Type B pancreatic cell (in vitro differentiated cells): ENCODE measurements around the gene DGCR6L. TPM values are rescaled to one million over a fixed set of nuclear protein-coding genes. Genes with fewer than 3 reads are reported as not detected.
"Not testable (repeated sequence)": the region's sequence is repeated elsewhere in the genome, so short reads cannot be mapped to it uniquely, and the experiment has no call there.

Source experiments
- DNase-seq: peaks from one replicate; pipeline ENCODE4 v3.0.0; 2021; ENCODE audit warnings: mixed read lengths; ENCODE audit not compliant: unreplicated experiment; ENCODE audit errors: extremely low spot score
- H3K27ac Mint-ChIP-seq: 2 replicates; pipeline ENCODE4 v1.8.0; 2021; ENCODE audit warnings: mild to moderate bottlenecking, mixed read lengths
- H3K27me3 Mint-ChIP-seq: 2 replicates; pipeline ENCODE4 v1.8.0; 2021; ENCODE audit warnings: mixed read lengths
- H3K36me3 Mint-ChIP-seq: 2 replicates; pipeline ENCODE4 v1.8.0; 2021; ENCODE audit warnings: mixed read lengths
- H3K4me1 Mint-ChIP-seq: one replicate; pipeline ENCODE4 v1.8.0; 2021; ENCODE audit warnings: mixed read lengths; ENCODE audit not compliant: unreplicated experiment
- H3K4me3 Mint-ChIP-seq: 2 replicates; pipeline ENCODE4 v1.8.0; 2021; ENCODE audit warnings: mild to moderate bottlenecking, mixed read lengths
- H3K9me3 Mint-ChIP-seq: 2 replicates; pipeline ENCODE4 v1.8.0; 2021; ENCODE audit warnings: mixed read lengths
- total RNA-seq: library from RNA; stranded (reverse); gene quantifications from 2 replicates; pipeline ENCODE4 v1.2.1, GENCODE V29; 2021; ENCODE audit warnings: low replicate concordance
- TF ChIP-seq, protein P1 (sequence below): fragments of 200-600 bp; sonication (generic); conservative IDR thresholded peaks from 2 replicates; pipeline ENCODE4 v1.5.0; 2021; ENCODE audit warnings: antibody characterized with exemption, mild to moderate bottlenecking

Gene DGCR6L
- total RNA-seq, 1 donor from 2014 or later: 46.6 TPM

DNA sequence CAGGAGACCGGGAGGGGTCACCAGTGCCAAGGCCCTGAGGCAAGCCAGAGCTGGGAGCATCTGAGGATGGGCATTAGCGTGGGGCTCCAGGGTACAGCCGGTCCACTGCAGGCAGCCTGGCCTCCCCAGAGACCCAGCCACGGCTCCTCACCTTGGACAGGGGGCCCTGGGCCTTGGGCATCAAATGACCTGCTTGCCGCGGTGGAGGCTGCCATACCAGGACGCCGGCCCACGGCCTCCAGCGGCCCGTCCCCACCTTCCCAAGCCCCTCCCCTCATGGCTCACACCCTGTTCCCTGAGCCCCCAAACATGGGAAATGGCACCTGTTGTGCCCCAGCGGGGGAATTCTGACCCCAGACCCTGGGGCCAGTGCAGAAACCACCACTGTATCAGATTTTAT, 39.0 kb downstream of the DGCR6L start:
- peaks cover 3% of the 10 kb centered on the region for H3K27me3 Mint-ChIP-seq
- TF ChIP-seq, protein P1, sequence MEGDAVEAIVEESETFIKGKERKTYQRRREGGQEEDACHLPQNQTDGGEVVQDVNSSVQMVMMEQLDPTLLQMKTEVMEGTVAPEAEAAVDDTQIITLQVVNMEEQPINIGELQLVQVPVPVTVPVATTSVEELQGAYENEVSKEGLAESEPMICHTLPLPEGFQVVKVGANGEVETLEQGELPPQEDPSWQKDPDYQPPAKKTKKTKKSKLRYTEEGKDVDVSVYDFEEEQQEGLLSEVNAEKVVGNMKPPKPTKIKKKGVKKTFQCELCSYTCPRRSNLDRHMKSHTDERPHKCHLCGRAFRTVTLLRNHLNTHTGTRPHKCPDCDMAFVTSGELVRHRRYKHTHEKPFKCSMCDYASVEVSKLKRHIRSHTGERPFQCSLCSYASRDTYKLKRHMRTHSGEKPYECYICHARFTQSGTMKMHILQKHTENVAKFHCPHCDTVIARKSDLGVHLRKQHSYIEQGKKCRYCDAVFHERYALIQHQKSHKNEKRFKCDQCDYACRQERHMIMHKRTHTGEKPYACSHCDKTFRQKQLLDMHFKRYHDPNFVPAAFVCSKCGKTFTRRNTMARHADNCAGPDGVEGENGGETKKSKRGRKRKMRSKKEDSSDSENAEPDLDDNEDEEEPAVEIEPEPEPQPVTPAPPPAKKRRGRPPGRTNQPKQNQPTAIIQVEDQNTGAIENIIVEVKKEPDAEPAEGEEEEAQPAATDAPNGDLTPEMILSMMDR: no peak

DNA sequence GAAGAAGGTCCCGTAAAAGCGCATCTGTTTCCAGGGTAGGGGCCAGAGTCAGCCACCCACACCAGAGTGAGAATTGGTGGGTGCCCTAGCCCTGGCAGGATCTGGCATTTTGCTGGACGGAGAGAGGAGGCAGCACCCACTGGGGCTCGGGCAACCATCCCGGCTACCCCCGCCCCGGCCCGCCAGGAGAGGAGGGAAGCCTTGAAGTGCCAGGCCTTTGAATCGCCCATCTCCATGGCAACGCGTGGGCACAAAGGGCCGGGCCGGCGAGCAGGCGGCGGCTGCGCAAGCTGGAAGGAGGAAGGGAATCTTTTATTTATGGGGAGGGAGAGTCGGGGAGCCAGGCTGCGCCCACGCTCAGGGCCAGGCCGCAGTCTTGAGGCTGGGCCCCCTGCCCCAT, 39.7 kb downstream of the DGCR6L start:
- H3K4me1 Mint-ChIP-seq, DNase-seq, H3K27me3 Mint-ChIP-seq, H3K27ac Mint-ChIP-seq, H3K36me3 Mint-ChIP-seq, H3K9me3 Mint-ChIP-seq, H3K4me3 Mint-ChIP-seq: not testable (repeated sequence)

More for the DNA sequence above, 39.0 kb downstream of the DGCR6L start:
- H3K27ac Mint-ChIP-seq: no peak overlapping the region
- H3K36me3 Mint-ChIP-seq: no peaks in the 10 kb centered on the region
- H3K9me3 Mint-ChIP-seq: no peaks in the 10 kb centered on the region
- DNase-seq: no peak
- no peak overlapping the region for H3K4me3 Mint-ChIP-seq
- no peaks in the 10 kb centered on the region for H3K4me1 Mint-ChIP-seq

DNA sequence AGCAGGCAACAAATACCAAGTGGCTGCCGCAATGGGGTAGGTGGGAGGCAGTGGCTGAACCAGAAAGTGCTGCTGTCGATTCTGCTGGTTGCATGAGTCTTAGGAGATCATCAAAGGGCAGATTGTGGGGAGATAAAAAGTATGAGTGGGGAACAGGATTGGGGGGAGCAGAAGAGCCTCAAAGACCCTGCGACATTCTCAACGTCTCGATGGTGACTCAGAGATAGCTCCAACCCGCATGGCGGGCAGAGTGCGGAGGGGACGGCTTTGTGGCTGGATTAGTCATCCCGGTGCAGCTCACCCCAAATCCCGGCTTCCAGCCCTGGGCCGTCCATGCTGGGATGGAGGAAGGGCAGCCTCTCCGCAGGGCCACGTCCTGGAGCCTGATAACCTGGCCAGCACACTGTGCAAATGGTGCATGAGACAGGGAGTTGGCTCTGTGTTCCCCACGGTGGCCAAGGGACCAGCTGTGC, 40.2 kb downstream of the DGCR6L start:
- TF ChIP-seq, protein P1: no peak
- DNase-seq: no peak
- no peak overlapping the region for H3K27ac Mint-ChIP-seq

DNA sequence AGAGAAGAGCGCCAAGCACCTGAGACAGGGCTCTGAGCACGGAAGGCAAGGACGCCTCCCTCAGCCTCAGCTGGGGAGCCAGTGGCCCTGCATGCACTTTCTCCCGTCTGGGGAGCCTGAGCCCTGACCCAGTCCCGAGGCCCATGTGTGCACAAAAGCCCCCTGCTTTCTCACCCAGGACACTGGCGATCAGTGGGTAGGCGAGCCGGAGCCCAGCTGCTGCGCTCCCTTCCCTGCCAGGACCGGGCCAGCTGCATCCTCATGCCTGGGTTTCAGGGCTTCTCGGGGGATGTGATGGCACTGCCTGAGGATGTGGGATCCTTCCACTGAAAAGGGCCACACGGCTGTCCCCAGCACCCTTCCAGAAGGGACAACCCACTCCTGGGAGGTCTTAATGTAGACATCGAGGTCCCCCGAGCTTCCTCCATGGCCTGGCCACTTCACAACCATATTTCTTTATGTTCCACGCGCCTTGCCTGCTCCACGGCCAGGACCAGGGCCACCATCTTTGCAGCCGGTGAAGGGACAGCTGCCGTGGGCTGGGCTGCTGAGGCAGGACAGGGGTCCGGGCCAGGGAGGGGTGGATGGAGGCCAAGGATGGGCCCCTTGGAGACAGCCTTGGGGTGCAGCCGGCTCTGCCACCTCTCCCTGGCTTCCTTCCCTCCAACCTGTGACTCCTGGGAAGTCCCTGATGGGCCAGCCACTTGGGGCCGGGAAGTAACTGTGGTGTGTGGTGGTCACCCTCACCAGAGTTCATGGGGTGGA, 41.0 kb downstream of the DGCR6L start:
- not testable (repeated sequence) for H3K4me1 Mint-ChIP-seq, H3K9me3 Mint-ChIP-seq, H3K36me3 Mint-ChIP-seq, H3K4me3 Mint-ChIP-seq, H3K27ac Mint-ChIP-seq, DNase-seq, H3K27me3 Mint-ChIP-seq

More for the DNA sequence above, 40.2 kb downstream of the DGCR6L start:
- H3K4me1 Mint-ChIP-seq: no peaks in the 10 kb centered on the region
- H3K27me3 Mint-ChIP-seq: peaks cover 3% of the 10 kb centered on the region
- H3K36me3 Mint-ChIP-seq: no peaks in the 10 kb centered on the region
- no peak overlapping the region for H3K4me3 Mint-ChIP-seq
- no peaks in the 10 kb centered on the region for H3K9me3 Mint-ChIP-seq

DNA sequence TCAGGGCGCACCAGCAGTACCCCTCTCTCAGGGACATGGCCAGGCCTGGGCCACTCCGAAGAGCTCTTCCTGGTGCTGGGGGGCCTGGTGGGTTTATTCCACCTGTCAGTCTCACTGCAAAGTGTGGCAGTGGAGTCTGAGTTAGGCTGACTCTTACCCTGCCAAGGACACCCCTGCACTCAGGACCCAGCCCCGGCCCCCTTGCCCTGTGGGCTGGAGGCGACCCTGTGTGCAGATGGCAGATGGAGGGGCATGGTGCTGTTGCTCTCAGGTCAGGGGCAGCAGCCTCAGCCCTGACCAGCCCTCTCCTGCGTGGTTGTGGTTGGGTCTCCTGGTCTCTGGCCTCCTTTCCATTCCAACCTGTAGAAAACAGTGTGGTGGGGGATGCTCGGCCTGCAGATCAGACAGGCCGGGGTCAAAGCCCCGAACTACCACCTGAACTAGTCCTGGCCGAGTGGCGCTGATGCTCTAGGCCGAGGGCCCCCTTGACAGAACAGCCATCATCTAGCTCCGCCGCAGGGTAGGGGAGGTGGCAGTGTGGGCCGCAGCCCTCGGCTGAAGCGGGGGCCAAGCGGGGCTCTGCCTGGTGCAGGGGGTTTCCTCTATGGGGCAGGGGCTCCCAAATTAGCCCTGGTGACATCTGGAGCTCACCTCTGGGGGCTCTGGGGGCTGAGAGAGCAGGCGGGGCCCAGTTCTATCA, 41.8 kb downstream of the DGCR6L start:
- not testable (repeated sequence) for H3K9me3 Mint-ChIP-seq, DNase-seq, H3K27ac Mint-ChIP-seq, H3K36me3 Mint-ChIP-seq, H3K4me1 Mint-ChIP-seq, H3K27me3 Mint-ChIP-seq, H3K4me3 Mint-ChIP-seq

DNA sequence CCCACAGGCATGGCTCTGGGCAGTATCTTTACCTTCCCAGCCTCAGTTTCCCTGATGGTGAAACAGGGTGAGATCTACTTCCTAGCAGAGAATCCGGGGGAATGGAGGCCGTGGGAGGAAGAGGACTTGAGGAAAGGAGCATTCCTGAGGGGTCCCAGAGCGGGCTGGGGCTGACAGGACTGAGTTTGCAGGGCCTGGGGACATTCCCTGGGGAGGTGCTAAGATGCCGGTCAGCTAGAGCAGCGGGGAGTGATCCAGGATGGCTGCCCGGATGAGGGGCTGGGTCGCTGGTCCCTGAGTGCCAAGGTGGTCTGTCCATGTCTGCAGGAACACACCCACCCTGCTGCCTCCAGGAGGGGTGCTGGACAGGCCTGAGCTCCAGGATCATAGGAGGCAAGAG, 43.4 kb downstream of the DGCR6L start:
- TF ChIP-seq, protein P1: no peak
- H3K4me3 Mint-ChIP-seq: no peak overlapping the region

DNA sequence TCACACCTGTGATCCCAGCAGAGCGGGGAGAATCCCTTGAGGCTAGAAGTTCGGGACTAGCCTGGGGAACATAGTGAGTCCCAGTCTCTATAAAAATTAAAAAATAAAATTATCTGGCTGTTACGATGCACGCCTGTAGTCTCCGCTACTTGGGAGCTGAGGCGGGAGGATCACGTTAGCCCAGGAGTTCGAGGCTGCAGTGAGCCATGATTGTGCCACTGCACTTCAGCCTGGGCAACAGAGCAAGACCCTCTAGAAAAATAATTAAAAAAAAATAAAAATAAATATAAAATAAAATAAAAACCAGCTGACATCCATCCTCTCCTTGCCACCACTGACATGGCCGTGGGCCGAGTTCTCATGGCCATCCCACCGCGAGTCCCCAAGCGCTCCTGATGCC, 44.0 kb downstream of the DGCR6L start:
- peaks cover 3% of the 10 kb centered on the region for H3K27me3 Mint-ChIP-seq
- H3K4me1 Mint-ChIP-seq: no peaks in the 10 kb centered on the region
- no peaks in the 10 kb centered on the region for H3K9me3 Mint-ChIP-seq
- TF ChIP-seq, protein P1: no peak
- no peak overlapping the region for H3K27ac Mint-ChIP-seq
- no peak overlapping the region for H3K4me3 Mint-ChIP-seq
- no peaks in the 10 kb centered on the region for H3K36me3 Mint-ChIP-seq
- DNase-seq: no peak

More for the DNA sequence above, 43.4 kb downstream of the DGCR6L start:
- no peak overlapping the region for H3K27ac Mint-ChIP-seq
- no peak for DNase-seq
- no peaks in the 10 kb centered on the region for H3K36me3 Mint-ChIP-seq
- H3K27me3 Mint-ChIP-seq: peaks cover 3% of the 10 kb centered on the region
- no peaks in the 10 kb centered on the region for H3K9me3 Mint-ChIP-seq
- no peaks in the 10 kb centered on the region for H3K4me1 Mint-ChIP-seq

DNA sequence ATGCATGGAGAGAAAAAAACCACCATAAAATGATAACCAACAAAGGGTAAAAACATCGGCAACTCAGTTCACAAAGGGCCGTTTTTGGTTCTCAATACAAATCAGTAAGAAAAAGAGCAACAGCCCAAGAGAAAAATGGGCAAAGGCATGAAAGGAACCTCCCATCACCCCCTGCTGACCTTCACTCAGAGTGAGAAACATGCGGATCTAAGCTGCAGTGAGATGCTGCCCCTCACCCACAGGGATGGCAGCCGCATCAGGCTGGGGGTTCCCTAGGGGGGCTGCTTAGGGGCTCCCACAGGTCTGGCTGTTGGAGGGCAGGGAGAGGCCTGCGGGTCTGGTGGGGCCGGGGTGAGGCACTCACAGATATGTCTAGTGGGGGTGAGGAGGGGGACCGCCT, 44.5 kb downstream of the DGCR6L start:
- H3K36me3 Mint-ChIP-seq, H3K27ac Mint-ChIP-seq, H3K27me3 Mint-ChIP-seq, DNase-seq, H3K4me1 Mint-ChIP-seq, H3K4me3 Mint-ChIP-seq, H3K9me3 Mint-ChIP-seq: not testable (repeated sequence)

DNA sequence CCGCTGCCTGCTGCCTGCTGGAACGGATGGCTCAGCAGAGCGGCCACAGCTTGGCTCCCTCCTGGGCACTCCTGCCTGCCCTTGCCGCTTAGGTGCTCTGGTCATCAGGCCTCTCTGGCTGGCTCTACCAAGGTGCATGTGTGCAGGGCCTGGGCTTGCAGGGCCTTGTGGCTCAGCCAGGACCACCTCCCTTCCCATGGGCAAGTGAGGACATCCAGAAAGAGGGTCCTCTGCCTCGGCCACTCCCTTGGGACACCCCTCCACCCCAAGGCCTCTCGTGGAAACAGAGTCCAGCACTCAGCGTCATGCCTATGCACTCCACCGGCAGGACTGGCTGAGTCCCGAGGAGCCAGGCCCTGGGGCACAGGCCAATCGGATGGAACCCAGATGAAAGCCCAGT, 45.5 kb downstream of the DGCR6L start:
- not testable (repeated sequence) for DNase-seq, H3K27me3 Mint-ChIP-seq, H3K27ac Mint-ChIP-seq, H3K36me3 Mint-ChIP-seq, H3K9me3 Mint-ChIP-seq, H3K4me1 Mint-ChIP-seq, H3K4me3 Mint-ChIP-seq
